Measurements from ENCODE around the gene KCNQ4.

Gene KCNQ4

GRCh38 chr1:40841602-40842001 lies 58.0 kb downstream of the KCNQ4 start:
- DNase-seq (ENCODE audit: low read depth): no peak
- TF ChIP-seq, protein P1, sequence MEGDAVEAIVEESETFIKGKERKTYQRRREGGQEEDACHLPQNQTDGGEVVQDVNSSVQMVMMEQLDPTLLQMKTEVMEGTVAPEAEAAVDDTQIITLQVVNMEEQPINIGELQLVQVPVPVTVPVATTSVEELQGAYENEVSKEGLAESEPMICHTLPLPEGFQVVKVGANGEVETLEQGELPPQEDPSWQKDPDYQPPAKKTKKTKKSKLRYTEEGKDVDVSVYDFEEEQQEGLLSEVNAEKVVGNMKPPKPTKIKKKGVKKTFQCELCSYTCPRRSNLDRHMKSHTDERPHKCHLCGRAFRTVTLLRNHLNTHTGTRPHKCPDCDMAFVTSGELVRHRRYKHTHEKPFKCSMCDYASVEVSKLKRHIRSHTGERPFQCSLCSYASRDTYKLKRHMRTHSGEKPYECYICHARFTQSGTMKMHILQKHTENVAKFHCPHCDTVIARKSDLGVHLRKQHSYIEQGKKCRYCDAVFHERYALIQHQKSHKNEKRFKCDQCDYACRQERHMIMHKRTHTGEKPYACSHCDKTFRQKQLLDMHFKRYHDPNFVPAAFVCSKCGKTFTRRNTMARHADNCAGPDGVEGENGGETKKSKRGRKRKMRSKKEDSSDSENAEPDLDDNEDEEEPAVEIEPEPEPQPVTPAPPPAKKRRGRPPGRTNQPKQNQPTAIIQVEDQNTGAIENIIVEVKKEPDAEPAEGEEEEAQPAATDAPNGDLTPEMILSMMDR (IDR thresholded peaks at IDR 0.05; ENCODE audit: low read depth, low read length, missing control alignments): no peak
- H3K4me3 ChIP-seq (ENCODE audit: low read depth, low read length): no peak overlapping the region
- in situ Hi-C loops (cut with HindIII; ENCODE audit: low sequenced_read_pairs): no loop called here

- no peak for DNase-seq (ENCODE audit: low read depth)
- TF ChIP-seq, protein P1 (IDR thresholded peaks at IDR 0.05; ENCODE audit: low read depth, low read length, missing control alignments): no peak
- H3K4me3 ChIP-seq (ENCODE audit: low read depth, low read length): no peak overlapping the region
- in situ Hi-C loops (cut with HindIII; ENCODE audit: low sequenced_read_pairs): no loop called here
Measured at GRCh38 chr1:40842207-40842606, 58.6 kb downstream of the KCNQ4 start.

DNA sequence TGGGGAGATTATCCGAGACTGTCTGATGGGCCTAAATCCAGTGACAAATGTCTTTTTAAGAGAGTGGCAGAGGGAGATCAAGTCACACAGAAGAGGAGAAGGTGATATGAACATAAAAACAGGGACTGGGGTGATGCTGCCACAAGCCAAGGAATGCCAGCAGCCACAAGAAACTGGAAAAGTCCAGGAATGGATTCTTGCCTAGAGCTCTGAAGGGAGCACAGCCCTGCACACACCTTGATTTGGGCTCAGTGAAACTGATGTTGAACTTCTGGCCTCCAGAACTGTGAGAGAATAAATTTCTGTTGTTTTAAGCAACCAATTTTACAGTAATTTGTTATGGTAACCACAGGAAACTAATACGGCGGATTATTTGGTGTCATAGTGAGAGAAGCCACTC lies 59.1 kb downstream of the KCNQ4 start:
- TF ChIP-seq, protein P1 (IDR thresholded peaks at IDR 0.05; ENCODE audit: low read depth, low read length, missing control alignments): no peak
- in situ Hi-C loops (cut with HindIII; ENCODE audit: low sequenced_read_pairs): no loop called here
- no peak for DNase-seq (ENCODE audit: low read depth)
- no peak overlapping the region for H3K4me3 ChIP-seq (ENCODE audit: low read depth, low read length)

DNA sequence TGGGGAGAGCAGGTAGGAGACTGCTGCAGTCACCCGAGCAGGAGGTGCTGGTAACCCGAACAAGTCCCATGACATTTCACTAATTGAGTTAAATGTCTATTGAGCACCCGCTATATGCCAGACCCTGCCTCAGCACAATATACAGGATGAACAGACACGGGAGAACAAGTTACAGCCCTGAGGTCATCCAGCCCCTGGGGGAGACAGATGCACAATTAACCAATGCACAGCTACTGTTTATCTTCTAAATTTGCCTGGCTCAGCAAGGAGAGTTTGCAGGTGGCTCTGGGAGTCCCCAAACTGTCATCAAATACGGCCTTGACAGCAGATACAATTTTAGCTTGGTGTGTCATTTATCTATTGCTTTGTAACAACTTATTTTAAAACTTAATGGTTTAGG lies 60.5 kb downstream of the KCNQ4 start:
- in situ Hi-C loops (cut with HindIII; ENCODE audit: low sequenced_read_pairs): no loop called here
- TF ChIP-seq, protein P1 (IDR thresholded peaks at IDR 0.05; ENCODE audit: low read depth, low read length, missing control alignments): no peak
- no peak for DNase-seq (ENCODE audit: low read depth)
- H3K4me3 ChIP-seq (ENCODE audit: low read depth, low read length): no peak overlapping the region

GRCh38 chr1:40844887-40845878 lies 61.6 kb downstream of the KCNQ4 start:
- in situ Hi-C loops (cut with HindIII; ENCODE audit: low sequenced_read_pairs): no loop called here
- TF ChIP-seq, protein P1 (IDR thresholded peaks at IDR 0.05; ENCODE audit: low read depth, low read length, missing control alignments): no peak
- DNase-seq (ENCODE audit: low read depth): no peak
- no peak overlapping the region for H3K4me3 ChIP-seq (ENCODE audit: low read depth, low read length)

DNA sequence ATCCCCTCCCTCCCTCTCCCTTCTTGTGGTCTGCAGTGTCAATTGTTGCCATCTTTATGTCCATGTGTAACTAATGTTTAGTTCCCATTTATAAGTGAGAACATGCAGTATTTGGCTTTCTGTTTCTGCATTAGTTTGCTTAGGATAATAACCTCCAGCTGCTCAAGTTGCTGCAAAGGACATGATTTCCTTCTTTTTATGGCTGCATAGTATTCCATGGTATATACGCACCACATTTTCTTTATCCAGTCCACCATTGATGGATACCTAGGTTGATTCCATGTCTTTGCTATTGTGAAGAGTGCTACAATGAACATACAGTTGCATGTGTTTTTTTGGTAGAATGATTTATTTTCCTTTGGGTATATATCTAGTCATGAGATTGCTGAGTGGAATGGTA lies 62.3 kb downstream of the KCNQ4 start:
- in situ Hi-C loops (cut with HindIII; ENCODE audit: low sequenced_read_pairs): no loop called here
- no peak for DNase-seq (ENCODE audit: low read depth)
- no peak overlapping the region for H3K4me3 ChIP-seq (ENCODE audit: low read depth, low read length)
- TF ChIP-seq, protein P1 (IDR thresholded peaks at IDR 0.05; ENCODE audit: low read depth, low read length, missing control alignments): no peak

All from astrocyte of the cerebellum (primary cell).